ENCODE results near the gene CPA2. TPM values are rescaled to one million over a fixed set of nuclear protein-coding genes. Genes with fewer than 3 reads are reported as not detected.

The CPA2 gene
- total and polyA plus RNA-seq, 2 donors (not counting 1 experiment from before 2014, with no cell fraction given), result 0.06 TPM; not detected in 1

DNA sequence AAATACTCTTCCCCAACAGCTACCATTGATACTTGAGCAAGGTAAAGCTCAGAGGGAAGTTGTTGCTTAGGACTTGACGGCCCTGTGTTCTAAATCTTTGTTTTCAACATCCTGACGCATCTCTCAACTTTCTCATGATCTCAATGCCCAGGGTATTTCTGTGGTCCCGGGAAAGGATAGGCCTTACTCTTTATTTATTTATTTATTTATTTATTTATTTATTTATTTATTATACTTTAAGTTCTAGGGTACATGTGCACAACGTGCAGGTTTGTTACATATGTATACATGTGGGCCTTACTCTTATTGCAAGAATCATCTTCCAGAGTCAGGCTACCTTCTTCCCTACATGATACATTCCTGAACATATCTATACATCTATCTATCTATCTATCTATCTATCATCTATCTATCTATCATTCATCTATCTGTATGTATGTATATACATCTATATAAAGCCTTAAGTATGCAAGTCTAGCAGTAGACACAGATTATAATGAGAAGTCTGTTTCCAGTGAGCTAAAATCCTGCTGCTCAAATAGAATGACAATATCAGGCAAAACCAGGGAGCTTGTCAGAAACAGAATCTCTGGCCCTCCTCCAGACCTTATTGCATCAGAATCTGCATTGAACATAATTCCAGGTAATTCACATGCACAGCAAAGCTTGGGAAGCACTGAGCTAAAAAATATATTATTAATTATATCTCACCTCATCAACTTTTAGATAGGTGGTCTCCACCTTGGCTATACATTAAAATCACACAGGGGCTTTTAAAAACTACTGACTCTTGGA, 65.8 kb downstream of the CPA2 start:
- Histone ChIP-seq H3K4me2 (ENCODE audit: extremely low read depth, insufficient read depth, low read length) (no peak overlapping the region), H3K9me3 (ENCODE audit: control insufficient read depth, insufficient read depth, low read depth, low read length) (no peaks in the 10 kb centered on the region), H3K79me2 (ENCODE audit: control insufficient read depth, insufficient read depth, low read length) (no peaks in the 10 kb centered on the region), H3K27me3 (ENCODE audit: control insufficient read depth, insufficient read depth, low read length) (no peaks in the 10 kb centered on the region), H3K27ac (ENCODE audit: insufficient read depth, low read length) (no peak overlapping the region), H3K4me3 (replicated peaks in 1 of 4; ENCODE audit: control extremely low read depth in 1 of 4, insufficient read depth in 1 of 4, low read depth in 3 of 4, low read length in 4 of 4) (no peak overlapping the region), H4K20me1 (ENCODE audit: control insufficient read depth, extremely low read depth, insufficient read depth, low read length) (no peaks in the 10 kb centered on the region), H2AFZ (ENCODE audit: low read length) (no peak overlapping the region), H3K36me3 (ENCODE audit: control insufficient read depth, insufficient read depth, low read length) (no peaks in the 10 kb centered on the region), H3K9ac (ENCODE audit: insufficient read depth, low read length) (no peak overlapping the region), H3K4me1 (ENCODE audit: control insufficient read depth, extremely low read depth, insufficient read depth, low read length) (no peaks in the 10 kb centered on the region)
- DNase-seq (ENCODE audit: low read depth in 2 of 2), result no peak
- TF ChIP-seq EZH2 (IDR thresholded peaks at IDR 0.05; ENCODE audit: low read length, missing control alignments), result no peak
- TF ChIP-seq, protein P1, sequence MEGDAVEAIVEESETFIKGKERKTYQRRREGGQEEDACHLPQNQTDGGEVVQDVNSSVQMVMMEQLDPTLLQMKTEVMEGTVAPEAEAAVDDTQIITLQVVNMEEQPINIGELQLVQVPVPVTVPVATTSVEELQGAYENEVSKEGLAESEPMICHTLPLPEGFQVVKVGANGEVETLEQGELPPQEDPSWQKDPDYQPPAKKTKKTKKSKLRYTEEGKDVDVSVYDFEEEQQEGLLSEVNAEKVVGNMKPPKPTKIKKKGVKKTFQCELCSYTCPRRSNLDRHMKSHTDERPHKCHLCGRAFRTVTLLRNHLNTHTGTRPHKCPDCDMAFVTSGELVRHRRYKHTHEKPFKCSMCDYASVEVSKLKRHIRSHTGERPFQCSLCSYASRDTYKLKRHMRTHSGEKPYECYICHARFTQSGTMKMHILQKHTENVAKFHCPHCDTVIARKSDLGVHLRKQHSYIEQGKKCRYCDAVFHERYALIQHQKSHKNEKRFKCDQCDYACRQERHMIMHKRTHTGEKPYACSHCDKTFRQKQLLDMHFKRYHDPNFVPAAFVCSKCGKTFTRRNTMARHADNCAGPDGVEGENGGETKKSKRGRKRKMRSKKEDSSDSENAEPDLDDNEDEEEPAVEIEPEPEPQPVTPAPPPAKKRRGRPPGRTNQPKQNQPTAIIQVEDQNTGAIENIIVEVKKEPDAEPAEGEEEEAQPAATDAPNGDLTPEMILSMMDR (conservative IDR thresholded peaks at IDR 0.05 in 1 of 2, IDR thresholded peaks at IDR 0.05 in 1 of 2; ENCODE audit: low read depth in 1 of 2, low read length in 2 of 2), result no peak

- Histone ChIP-seq H3K36me3 (ENCODE audit: control insufficient read depth, insufficient read depth, low read length) (no peaks in the 10 kb centered on the region), H3K9ac (ENCODE audit: insufficient read depth, low read length) (no peak overlapping the region), H3K27me3 (ENCODE audit: control insufficient read depth, insufficient read depth, low read length) (no peaks in the 10 kb centered on the region), H3K79me2 (ENCODE audit: control insufficient read depth, insufficient read depth, low read length) (no peaks in the 10 kb centered on the region), H2AFZ (ENCODE audit: low read length) (no peak overlapping the region), H3K4me1 (ENCODE audit: control insufficient read depth, extremely low read depth, insufficient read depth, low read length) (no peaks in the 10 kb centered on the region), H3K4me2 (ENCODE audit: extremely low read depth, insufficient read depth, low read length) (no peak overlapping the region), H3K4me3 (replicated peaks in 1 of 4; ENCODE audit: control extremely low read depth in 1 of 4, insufficient read depth in 1 of 4, low read depth in 3 of 4, low read length in 4 of 4) (no peak overlapping the region), H3K9me3 (ENCODE audit: control insufficient read depth, insufficient read depth, low read depth, low read length) (no peaks in the 10 kb centered on the region), H3K27ac (ENCODE audit: insufficient read depth, low read length) (no peak overlapping the region), H4K20me1 (ENCODE audit: control insufficient read depth, extremely low read depth, insufficient read depth, low read length) (no peaks in the 10 kb centered on the region)
- TF ChIP-seq EZH2 (IDR thresholded peaks at IDR 0.05; ENCODE audit: low read length, missing control alignments), result no peak
- TF ChIP-seq, protein P1 (conservative IDR thresholded peaks at IDR 0.05 in 1 of 2, IDR thresholded peaks at IDR 0.05 in 1 of 2; ENCODE audit: low read depth in 1 of 2, low read length in 2 of 2), result no peak
- no peak for DNase-seq (ENCODE audit: low read depth in 2 of 2)
Observed at GRCh38 chr7:130333832-130334231, 67.2 kb downstream of the CPA2 start.

DNA sequence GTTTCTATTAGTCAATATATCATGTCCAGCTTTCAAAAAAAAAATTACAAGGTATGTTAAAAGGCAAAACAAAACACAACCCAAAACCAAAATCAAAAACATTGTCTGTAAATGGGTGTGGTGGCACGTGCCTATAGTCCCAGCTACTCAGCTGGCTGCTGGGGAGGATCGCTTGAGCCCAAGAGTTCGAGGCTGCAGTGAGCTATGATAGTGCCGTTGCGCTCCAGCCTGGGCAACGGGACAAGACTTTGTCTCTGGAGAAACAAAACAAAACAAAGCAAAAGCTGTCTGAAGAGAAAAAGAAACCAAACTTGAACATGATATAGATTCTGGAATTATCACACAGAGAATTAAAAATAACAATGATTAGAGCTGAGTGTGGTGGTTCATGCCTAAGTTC, 67.6 kb downstream of the CPA2 start:
- Histone ChIP-seq H3K9ac (ENCODE audit: insufficient read depth, low read length) (no peak overlapping the region), H4K20me1 (ENCODE audit: control insufficient read depth, extremely low read depth, insufficient read depth, low read length) (no peaks in the 10 kb centered on the region), H2AFZ (ENCODE audit: low read length) (peak overlapping the region; percentile 39), H3K27me3 (ENCODE audit: control insufficient read depth, insufficient read depth, low read length) (no peaks in the 10 kb centered on the region), H3K4me3 (replicated peaks in 1 of 4; ENCODE audit: control extremely low read depth in 1 of 4, insufficient read depth in 1 of 4, low read depth in 3 of 4, low read length in 4 of 4) (no peak overlapping the region), H3K36me3 (ENCODE audit: control insufficient read depth, insufficient read depth, low read length) (no peaks in the 10 kb centered on the region), H3K27ac (ENCODE audit: insufficient read depth, low read length) (no peak overlapping the region), H3K79me2 (ENCODE audit: control insufficient read depth, insufficient read depth, low read length) (no peaks in the 10 kb centered on the region), H3K9me3 (ENCODE audit: control insufficient read depth, insufficient read depth, low read depth, low read length) (no peaks in the 10 kb centered on the region), H3K4me2 (ENCODE audit: extremely low read depth, insufficient read depth, low read length) (peak overlapping the region; percentile 23), H3K4me1 (ENCODE audit: control insufficient read depth, extremely low read depth, insufficient read depth, low read length) (no peaks in the 10 kb centered on the region)
- peak in 1 of 2 donors; percentile 32 for DNase-seq (ENCODE audit: low read depth in 2 of 2)
- TF ChIP-seq, protein P1 (conservative IDR thresholded peaks at IDR 0.05 in 1 of 2, IDR thresholded peaks at IDR 0.05 in 1 of 2; ENCODE audit: low read depth in 1 of 2, low read length in 2 of 2), result no peak
- TF ChIP-seq EZH2 (IDR thresholded peaks at IDR 0.05; ENCODE audit: low read length, missing control alignments), result no peak
